Rectal smooth muscle tissue (tissue), 1 donor: ENCODE measurements around the gene TRABD.

Source experiments
- H3K27ac ChIP-seq: one replicate; pipeline ENCODE4 v1.7.0; 2013; ENCODE audit warnings: low read depth, low read length, inconsistent platforms
- H3K27me3 ChIP-seq: one replicate; pipeline ENCODE4 v1.7.0; 2013; ENCODE audit warnings: low read length; ENCODE audit not compliant: control insufficient read depth, insufficient read depth
- H3K36me3 ChIP-seq: one replicate; pipeline ENCODE4 v1.7.0; 2013; ENCODE audit warnings: low read length; ENCODE audit not compliant: control insufficient read depth, insufficient read depth
- H3K4me1 ChIP-seq: one replicate; pipeline ENCODE4 v1.7.0; 2013; ENCODE audit warnings: low read length; ENCODE audit not compliant: control insufficient read depth, insufficient read depth
- H3K4me3 ChIP-seq: one replicate; pipeline ENCODE4 v1.7.0; 2013; ENCODE audit warnings: low read length
- H3K9ac ChIP-seq: one replicate; pipeline ENCODE4 v1.7.0; 2013; ENCODE audit warnings: low read length

Gene TRABD

GRCh38 chr22:50173311-50173982 is 12.3 kb upstream of the TRABD start:
- Histone ChIP-seq H3K9ac (no peak overlapping the region), H3K27me3 (peaks cover 17% of the 10 kb centered on the region), H3K27ac (no peak overlapping the region), H3K4me3 (no peak overlapping the region), H3K4me1 (no peaks in the 10 kb centered on the region), H3K36me3 (no peaks in the 10 kb centered on the region)

DNA sequence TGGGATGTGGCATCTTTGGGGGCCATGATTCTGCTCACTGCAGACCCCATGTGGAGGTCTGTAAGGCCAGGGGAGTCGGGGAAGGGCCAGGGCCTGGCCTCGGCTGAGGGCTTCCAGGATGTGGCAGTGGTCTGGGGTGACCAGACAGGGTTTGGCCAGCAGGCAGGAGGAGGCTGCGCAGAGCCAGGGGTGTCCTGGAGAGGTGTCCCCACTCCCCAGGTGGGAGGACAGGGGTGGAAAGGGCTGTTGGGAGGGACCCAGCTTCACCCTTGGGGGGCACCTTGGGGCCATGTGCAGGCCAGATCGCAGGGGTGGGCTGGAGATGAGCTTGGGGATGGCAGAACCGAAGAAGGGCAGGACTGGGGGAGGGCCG is 11.7 kb upstream of the TRABD start:
- Histone ChIP-seq H3K4me3 (no peak overlapping the region), H3K36me3 (no peaks in the 10 kb centered on the region), H3K4me1 (no peaks in the 10 kb centered on the region), H3K27ac (no peak overlapping the region), H3K9ac (no peak overlapping the region), H3K27me3 (peaks cover 17% of the 10 kb centered on the region)

DNA sequence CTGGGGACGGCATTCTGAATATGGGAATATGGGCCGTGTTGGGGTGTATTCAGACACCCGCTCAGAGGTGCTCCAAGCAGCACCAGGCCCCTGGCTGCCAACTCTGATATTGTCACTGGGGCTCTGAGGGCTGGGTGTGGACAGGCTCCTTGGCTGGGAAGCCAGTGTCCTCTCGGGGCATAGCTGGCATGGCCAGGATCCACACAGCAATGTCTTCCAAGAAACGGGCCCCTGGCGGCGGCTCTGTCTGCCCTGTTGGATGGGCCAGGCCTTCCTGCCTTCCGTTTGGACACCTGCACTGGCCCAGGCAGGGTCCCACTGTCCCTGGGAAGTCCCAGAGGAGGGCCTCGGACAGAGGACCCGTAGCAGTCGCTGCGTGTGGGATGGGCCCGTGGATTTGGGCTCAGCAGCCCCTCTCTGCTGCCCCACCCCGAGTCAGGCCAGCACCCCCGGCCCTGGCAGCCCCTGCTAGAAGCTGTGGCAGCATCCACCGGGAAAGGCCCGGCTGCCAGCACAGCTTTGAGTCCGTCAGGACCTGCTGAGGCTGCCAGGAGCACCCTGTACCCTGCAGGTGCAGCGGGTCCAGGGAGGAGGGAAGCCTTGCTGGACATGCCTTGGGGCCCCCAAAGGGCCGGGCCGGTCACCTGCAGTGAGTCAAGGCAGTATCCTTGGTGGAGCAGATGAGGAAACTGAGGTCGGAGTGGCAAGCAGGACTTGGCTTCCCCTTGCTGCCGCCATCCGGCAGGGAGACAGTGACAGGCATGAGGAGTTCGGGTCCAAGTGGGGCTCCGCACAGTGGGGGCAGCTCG is 11.1 kb upstream of the TRABD start:
- Histone ChIP-seq H3K4me1 (no peaks in the 10 kb centered on the region), H3K36me3 (no peaks in the 10 kb centered on the region), H3K27ac (no peak overlapping the region), H3K9ac (no peak overlapping the region), H3K27me3 (peaks cover 15% of the 10 kb centered on the region), H3K4me3 (no peak overlapping the region)

- Histone ChIP-seq H3K4me3 (no peak overlapping the region), H3K4me1 (no peaks in the 10 kb centered on the region), H3K27ac (no peak overlapping the region), H3K36me3 (no peaks in the 10 kb centered on the region), H3K27me3 (peaks cover 18% of the 10 kb centered on the region), H3K9ac (no peak overlapping the region)
These were observed 10.6 kb upstream of the TRABD start for GRCh38 chr22:50175191-50175461.

- Histone ChIP-seq H3K9ac (no peak overlapping the region), H3K27me3 (peaks cover 12% of the 10 kb centered on the region), H3K4me1 (no peaks in the 10 kb centered on the region), H3K36me3 (no peaks in the 10 kb centered on the region), H3K27ac (no peak overlapping the region), H3K4me3 (no peak overlapping the region)
These were observed 9.5 kb upstream of the TRABD start for GRCh38 chr22:50175921-50176849.

GRCh38 chr22:50176850-50177536 is 8.7 kb upstream of the TRABD start:
- H3K9ac ChIP-seq, result no peak overlapping the region
- no peak overlapping the region for H3K4me3 ChIP-seq
- peaks cover 4% of the 10 kb centered on the region for H3K27me3 ChIP-seq
- H3K4me1 ChIP-seq, result no peaks in the 10 kb centered on the region
- no peak overlapping the region for H3K27ac ChIP-seq
- H3K36me3 ChIP-seq, result no peaks in the 10 kb centered on the region

GRCh38 chr22:50177537-50178470 is 7.9 kb upstream of the TRABD start:
- no peak overlapping the region for H3K27ac ChIP-seq
- H3K4me3 ChIP-seq, result no peak overlapping the region
- no peak overlapping the region for H3K9ac ChIP-seq
- no peaks in the 10 kb centered on the region for H3K4me1 ChIP-seq
- H3K27me3 ChIP-seq, result peaks cover 4% of the 10 kb centered on the region
- no peaks in the 10 kb centered on the region for H3K36me3 ChIP-seq

- no peak overlapping the region for H3K27ac ChIP-seq
- H3K27me3 ChIP-seq, result peaks cover 4% of the 10 kb centered on the region
- no peak overlapping the region for H3K9ac ChIP-seq
- no peaks in the 10 kb centered on the region for H3K4me1 ChIP-seq
- no peak overlapping the region for H3K4me3 ChIP-seq
- H3K36me3 ChIP-seq, result no peaks in the 10 kb centered on the region
These were observed 7.2 kb upstream of the TRABD start for GRCh38 chr22:50178471-50178864.

GRCh38 chr22:50178871-50179869 is 6.5 kb upstream of the TRABD start:
- Histone ChIP-seq H3K4me1 (no peaks in the 10 kb centered on the region), H3K36me3 (no peaks in the 10 kb centered on the region), H3K27me3 (peaks cover 4% of the 10 kb centered on the region), H3K4me3 (no peak overlapping the region), H3K27ac (no peak overlapping the region), H3K9ac (no peak overlapping the region)

GRCh38 chr22:50179937-50180726 is 5.6 kb upstream of the TRABD start:
- no peak overlapping the region for H3K9ac ChIP-seq
- no peak overlapping the region for H3K4me3 ChIP-seq
- H3K4me1 ChIP-seq, result peaks cover 2% of the 10 kb centered on the region

More at GRCh38 chr22:50179937-50180726, 5.6 kb upstream of the TRABD start:
- H3K27ac ChIP-seq, result no peak overlapping the region
- no peaks in the 10 kb centered on the region for H3K36me3 ChIP-seq
- H3K27me3 ChIP-seq, result peaks cover 4% of the 10 kb centered on the region
